Ramos (cell line): ENCODE results near the gene POM121C.
"Not testable (repeated sequence)": the region's sequence is repeated elsewhere in the genome, so short reads cannot be mapped to it uniquely, and the experiment has no call there.

ENCODE experiments used
- in situ Hi-C: fragments of 300-500 bp; cut with MboI; formaldehyde crosslinking; loops from one replicate; pipeline ENCODE4 v1.14.3; 2022; ENCODE audit warnings: low sequenced_read_pairs; ENCODE audit not compliant: unreplicated experiment

Gene POM121C

GRCh38 chr7:75442101-75442464 lies 44.0 kb downstream of the POM121C start:
- in situ Hi-C loops, result not testable (repeated sequence)

- in situ Hi-C loops, result loop anchor here (5.0 kb wide), 1 partner anchor 323 kb away; no protein-coding TSS in a partner anchor
Observed at GRCh38 chr7:75439000-75439399, 47.1 kb downstream of the POM121C start.

DNA sequence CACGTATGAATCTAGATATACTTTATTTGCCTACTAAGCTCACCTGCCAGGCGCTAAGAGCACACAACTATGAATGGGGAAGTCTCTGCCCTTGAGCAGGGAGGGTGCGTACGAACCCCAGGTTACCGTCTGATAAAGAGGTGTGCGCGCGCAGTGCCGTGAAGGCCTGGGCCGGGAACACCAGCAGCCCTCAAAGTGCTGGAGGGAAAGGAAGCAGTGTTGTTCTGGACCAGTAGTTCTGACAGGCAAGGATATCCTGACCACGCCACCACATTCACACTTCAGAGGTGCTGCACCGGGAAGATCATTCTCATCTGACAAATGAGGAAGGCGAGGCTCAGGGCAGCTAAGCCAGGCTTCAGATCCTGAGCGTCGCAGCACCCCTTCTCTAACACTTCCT lies 62.6 kb downstream of the POM121C start:
- in situ Hi-C loops, result not testable (repeated sequence)

GRCh38 chr7:75421798-75422710 lies 64.0 kb downstream of the POM121C start:
- in situ Hi-C loops, result not testable (repeated sequence)

DNA sequence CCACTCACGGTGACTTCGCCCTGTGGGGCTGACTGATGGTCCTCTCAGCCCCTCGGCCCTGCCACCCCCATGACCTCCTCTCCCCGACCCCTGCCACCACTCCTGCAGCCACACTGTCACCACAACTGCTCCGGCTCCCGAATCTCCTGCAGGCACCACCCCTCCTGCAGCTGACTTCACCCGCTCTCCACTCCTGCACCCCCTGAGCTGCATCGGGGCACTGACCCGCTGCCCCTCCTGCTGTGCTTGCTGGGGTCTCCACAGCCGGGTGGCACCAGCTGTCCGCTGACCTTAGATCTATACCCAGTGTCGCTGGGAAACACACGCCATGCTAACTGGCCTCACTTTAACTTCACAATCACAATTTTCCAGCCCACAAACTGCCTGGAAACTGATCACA lies 65.9 kb downstream of the POM121C start:
- in situ Hi-C loops, result not testable (repeated sequence)

DNA sequence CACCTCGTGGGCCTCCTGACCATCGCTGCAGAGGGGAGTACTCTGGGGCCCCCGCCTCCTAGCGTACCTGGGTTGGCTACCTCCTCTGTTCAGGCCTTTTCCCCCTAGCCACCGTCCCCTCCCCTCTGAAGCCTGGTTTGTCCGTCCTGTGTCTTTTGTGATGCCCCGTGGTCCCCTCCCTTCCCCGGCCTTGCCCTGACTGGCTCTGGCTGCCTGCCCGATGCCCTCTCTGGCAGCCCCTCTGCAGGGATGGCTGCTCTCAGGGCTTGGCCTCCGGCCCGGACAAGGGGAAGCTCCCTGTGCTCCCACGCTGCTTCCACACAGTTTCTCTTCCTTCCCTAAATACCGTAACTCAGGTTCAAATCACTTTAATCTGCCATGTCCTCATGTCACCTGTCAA lies 66.4 kb downstream of the POM121C start:
- in situ Hi-C loops, result not testable (repeated sequence)

GRCh38 chr7:75419210-75419609 lies 66.9 kb downstream of the POM121C start:
- in situ Hi-C loops, result not testable (repeated sequence)

DNA sequence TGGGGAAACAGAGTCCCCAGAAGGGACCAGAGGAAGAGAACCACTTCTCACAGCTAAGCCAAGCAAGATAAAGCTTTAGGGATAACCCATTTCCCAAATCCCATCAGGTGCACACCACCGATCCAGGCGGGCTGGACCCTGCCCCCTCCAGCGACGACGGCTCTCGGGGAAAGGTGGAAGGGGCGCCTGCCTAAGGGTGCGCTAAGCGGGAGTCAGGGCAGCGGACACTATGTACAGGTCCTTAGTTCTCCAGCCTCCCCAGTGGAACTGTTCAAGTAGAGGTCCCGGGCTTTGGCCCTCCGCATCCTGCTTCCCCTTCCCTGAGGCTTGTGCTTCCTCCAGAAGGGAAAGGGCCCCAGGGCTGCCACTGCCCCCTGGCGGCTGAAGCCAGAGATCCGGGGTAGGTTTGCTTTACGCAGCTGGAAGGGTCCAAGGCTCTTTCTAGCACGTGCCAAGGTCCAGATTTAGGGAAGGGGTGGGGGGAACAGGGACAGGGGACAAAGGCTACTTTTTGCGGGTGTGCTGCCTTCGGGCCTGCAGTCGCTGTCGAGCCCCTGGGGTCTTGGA lies 67.7 kb downstream of the POM121C start:
- in situ Hi-C loops, result not testable (repeated sequence)

GRCh38 chr7:75416787-75417186 lies 69.3 kb downstream of the POM121C start:
- in situ Hi-C loops, result not testable (repeated sequence)

DNA sequence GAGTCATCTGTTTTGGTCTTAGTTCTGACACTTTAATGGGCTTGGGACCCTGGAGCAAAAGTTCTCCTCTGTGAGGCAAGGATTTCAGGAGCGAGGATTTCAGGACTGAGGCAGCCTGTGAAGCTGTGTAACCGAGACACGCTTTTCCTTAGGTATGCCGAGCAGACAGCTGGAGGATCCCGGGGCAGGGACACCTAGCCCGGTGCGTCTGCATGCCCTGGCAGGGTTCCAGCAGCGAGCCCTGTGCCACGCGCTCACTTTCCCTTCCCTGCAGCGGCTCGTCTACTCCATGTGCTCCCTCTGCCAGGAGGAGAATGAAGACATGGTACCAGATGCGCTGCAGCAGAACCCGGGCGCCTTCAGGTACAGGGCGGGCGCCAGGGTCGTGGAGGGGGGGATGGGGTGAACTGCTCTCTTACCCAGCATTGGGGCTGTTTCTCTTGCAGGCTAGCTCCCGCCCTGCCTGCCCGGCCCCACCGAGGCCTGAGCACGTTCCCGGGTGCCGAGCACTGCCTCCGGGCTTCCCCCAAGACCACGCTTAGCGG lies 70.2 kb downstream of the POM121C start:
- in situ Hi-C loops, result not testable (repeated sequence)

GRCh38 chr7:75415428-75415817 lies 70.7 kb downstream of the POM121C start:
- in situ Hi-C loops, result not testable (repeated sequence)

DNA sequence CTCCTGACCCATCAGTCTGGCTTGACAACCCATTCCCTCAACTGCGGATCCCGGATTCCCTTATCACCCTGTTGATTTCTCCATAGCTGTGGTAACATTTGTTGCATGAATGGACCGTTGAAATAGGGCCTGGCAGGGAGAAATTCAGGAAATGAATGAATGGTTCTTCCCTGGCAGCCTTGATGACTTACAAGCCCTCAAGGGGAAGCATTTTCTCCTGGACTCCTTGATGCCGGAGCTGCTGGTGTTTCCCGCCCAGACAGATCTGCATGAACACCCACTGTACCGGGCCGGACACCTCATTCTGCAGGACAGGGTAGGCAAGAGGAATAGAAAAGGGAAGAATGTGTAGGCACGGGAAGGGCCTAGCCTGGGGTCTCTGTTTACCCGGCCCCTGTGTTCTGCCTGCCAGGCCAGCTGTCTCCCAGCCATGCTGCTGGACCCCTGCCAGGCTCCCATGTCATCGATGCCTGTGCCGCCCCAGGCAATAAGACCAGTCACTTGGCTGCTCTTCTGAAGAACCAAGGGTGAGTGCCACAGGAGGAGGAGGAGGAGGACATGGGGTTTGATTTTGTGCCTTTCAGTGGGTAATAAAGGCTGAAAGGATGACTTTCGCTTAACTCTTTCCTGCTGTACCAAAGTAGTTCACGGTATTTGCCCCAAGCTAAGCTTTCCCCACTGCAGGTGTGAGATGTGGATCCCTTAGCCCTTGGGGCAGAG lies 71.2 kb downstream of the POM121C start:
- in situ Hi-C loops, result not testable (repeated sequence)

DNA sequence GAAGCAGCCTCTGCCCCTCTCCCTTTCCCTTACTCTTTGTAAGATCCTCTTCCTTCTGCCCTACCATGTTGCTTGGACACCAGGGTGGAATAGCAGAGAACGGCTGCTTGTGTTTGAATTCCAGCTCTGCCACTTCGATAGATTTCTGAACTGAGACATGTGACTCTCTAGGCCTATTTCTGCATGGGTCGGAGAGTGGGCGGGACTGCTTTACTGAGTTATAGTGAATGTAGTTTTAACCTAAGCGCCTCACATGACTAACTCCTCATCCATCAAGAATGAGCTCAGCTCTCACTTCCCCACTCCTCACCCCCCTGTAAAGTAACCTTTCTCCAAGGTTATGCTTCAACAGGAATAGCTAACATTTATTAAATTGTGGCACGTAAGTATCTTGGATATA lies 71.9 kb downstream of the POM121C start:
- in situ Hi-C loops, result not testable (repeated sequence)

GRCh38 chr7:75410823-75411173 lies 75.3 kb downstream of the POM121C start:
- in situ Hi-C loops, result not testable (repeated sequence)

DNA sequence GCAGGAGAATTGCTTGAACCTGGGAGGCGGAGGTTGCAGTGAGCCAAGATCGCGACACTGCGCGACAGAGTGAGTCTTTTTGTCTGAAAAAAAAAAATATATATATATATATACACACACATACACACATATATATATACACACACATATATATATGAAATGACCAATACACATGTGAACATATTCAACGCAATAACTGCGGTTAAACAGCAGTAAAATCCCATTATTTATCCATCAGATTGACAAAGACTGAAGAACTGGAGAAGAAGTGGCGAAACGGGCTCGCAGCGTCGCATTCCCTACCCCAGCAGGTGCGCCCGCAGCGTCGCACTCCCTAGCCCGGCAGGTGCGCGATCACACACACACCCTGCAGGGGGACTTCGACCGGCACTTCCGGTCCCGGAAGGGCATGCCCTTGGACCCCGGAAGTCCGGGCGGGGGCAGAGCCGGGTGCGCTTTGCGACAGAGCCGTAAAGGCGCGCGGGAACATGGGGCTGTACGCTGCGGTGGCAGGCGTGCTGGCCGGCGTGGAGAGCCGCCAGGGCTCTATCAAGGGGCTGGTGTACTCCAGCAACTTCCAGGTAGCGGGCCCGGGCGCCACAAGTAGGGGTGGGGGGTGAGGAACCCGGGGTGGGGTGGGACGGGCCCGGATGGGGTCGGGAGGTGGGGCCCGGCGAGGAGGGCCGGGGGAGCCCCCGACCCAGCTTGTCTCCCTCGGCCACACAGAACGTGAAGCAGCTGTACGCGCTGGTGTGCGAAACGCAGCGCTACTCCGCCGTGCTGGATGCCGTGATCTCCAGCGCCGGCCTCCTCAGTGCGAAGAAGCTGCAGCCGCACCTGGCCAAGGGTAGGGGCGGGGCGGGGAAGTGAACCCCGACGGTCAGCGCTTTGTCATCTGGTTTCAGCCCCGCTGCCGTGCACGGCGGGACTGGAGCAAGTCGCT lies 75.9 kb downstream of the POM121C start:
- in situ Hi-C loops, result not testable (repeated sequence)

DNA sequence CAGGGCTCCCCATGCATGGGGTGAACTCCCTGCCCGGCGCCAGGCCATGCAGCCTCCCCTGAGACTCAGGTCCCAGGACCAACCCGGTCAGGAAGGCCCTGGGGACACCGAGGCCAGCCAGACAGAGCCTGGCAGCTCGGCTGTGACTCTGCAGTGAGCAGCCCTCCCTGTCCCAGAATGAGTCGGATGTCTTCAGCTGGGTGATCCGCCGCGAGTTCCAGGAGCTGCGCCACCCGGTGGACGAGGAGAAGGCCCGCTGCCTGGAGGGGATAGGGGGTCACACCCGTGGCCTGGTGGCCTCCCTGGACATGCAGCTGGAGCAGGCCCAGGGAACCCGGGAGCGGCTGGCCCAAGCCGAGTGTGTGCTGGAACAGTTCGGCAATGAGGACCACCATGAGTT lies 81.4 kb downstream of the POM121C start:
- in situ Hi-C loops, result not testable (repeated sequence)

DNA sequence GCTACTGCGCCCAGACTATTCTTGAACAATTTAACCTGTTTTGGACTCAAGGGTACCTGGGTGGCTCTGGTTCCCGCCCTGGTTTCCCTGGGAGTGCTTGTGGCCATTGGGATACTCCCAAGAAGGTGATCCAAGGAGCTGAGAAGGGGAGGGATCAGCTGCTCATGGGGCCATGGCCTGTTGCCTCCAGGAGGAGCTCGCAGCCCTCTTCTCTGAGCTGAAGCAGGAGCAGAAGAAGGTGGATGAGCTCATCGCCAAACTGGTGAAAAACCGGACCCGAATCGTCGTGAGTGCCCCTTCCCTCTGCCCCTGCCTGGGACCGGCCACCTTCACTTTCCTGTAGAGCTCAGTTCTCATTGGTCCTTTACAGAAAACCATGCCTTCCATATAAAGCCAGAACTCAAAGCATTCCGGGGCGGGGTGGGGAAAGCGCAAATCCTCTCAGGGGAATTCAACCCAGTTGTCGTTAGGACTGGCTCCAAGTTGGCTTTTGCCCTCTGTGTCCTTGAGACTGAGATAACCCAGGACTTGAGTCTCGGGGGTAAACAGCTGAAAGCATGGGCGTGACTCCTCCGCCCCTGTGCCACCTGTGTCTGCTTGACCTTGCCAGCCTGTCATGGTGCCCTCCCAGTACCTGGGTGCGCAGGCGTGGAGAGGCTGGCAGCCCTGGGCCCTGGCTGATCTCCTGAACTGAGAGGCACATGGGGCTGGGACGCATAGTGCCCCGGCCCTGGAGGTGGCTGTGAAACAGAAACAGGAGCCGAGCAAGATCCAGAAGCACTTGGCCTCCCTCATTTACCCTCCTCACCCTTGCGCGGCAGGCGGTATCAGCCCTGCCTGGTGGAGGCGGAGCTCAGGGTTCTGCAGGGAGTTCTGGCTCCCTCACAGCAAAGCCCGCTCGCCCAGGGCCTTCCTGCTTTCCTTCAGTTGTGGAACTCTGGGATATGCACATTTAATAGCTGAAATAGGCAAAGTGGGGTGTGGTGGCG lies 82.3 kb downstream of the POM121C start:
- in situ Hi-C loops, result not testable (repeated sequence)

DNA sequence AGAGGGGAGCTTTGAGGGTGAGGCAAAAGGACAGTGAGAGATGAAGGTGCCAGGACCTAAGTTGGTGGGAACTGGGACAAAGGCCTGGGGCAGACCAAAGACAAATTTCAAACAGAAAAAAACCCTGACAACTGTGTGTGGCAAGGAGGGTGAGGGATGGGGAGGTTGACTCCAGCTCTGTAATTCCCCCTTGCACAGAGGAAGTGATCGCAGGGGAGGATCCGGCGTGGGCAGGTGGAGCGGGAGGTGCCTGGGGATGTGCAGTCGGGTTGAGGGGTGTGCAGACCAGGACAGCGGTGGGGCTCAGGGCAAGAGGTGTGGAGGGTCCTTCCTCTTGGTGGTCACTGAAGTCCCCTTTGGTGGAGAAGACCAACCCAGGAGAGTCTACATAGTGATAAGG lies 85.5 kb downstream of the POM121C start:
- in situ Hi-C loops, result not testable (repeated sequence)
